ENCODE measurements around the gene SPO11. TPM values are rescaled to one million over a fixed set of nuclear protein-coding genes. Genes with fewer than 3 reads are reported as not detected.

Gene SPO11
- total RNA-seq, 1 donor from 2014 or later = not detected

- no peaks in the 10 kb centered on the region for H3K36me3 Mint-ChIP-seq (ENCODE audit: low read depth)
- TF ChIP-seq CTCF (IDR thresholded peaks at IDR 0.05) = no peak
- CTCF ChIA-PET = no interaction called here
- DNase-seq (no peak), ATAC-seq (ENCODE audit: low read depth) (no peak)
- peaks cover 40% of the 10 kb centered on the region for H3K27me3 Mint-ChIP-seq
- H3K9me3 Mint-ChIP-seq = no peaks in the 10 kb centered on the region
- H3K4me1 Mint-ChIP-seq = no peaks in the 10 kb centered on the region
- no peak overlapping the region for H3K4me3 Mint-ChIP-seq
- intact Hi-C loops (cut with micrococcal nuclease) = no loop called here
- no peak overlapping the region for H3K27ac Mint-ChIP-seq
- POLR2A ChIA-PET = no interaction called here
These were observed 42.4 kb upstream of the SPO11 start for GRCh38 chr20:57287007-57287880.

- TF ChIP-seq CTCF (IDR thresholded peaks at IDR 0.05) = no peak
- peaks cover 36% of the 10 kb centered on the region for H3K27me3 Mint-ChIP-seq
- no peak overlapping the region for H3K27ac Mint-ChIP-seq
- no peaks in the 10 kb centered on the region for H3K9me3 Mint-ChIP-seq
- no peak overlapping the region for H3K4me3 Mint-ChIP-seq
- DNase-seq = no peak
- ChIA-PET CTCF (no interaction called here), POLR2A (no interaction called here)
- ATAC-seq (ENCODE audit: low read depth) = no peak
- no peaks in the 10 kb centered on the region for H3K4me1 Mint-ChIP-seq
- intact Hi-C loops (cut with micrococcal nuclease) = no loop called here
- H3K36me3 Mint-ChIP-seq (ENCODE audit: low read depth) = no peaks in the 10 kb centered on the region
These were observed 41.7 kb upstream of the SPO11 start for GRCh38 chr20:57287901-57288300.

- ATAC-seq (ENCODE audit: low read depth) = no peak
These were observed 40.8 kb upstream of the SPO11 start for GRCh38 chr20:57288651-57289277.

GRCh38 chr20:57289391-57290177, 40.0 kb upstream of the SPO11 start:
- no peaks in the 10 kb centered on the region for H3K36me3 Mint-ChIP-seq (ENCODE audit: low read depth)
- no peaks in the 10 kb centered on the region for H3K4me1 Mint-ChIP-seq
- no peak overlapping the region for H3K27ac Mint-ChIP-seq
- intact Hi-C loops (cut with micrococcal nuclease) = no loop called here
- ATAC-seq (ENCODE audit: low read depth) (no peak), DNase-seq (no peak)
- H3K27me3 Mint-ChIP-seq = peaks cover 33% of the 10 kb centered on the region
- no peak overlapping the region for H3K4me3 Mint-ChIP-seq
- TF ChIP-seq CTCF (IDR thresholded peaks at IDR 0.05) = no peak
- CTCF ChIA-PET = no interaction called here
- H3K9me3 Mint-ChIP-seq = no peaks in the 10 kb centered on the region
- POLR2A ChIA-PET = no interaction called here

More at GRCh38 chr20:57288651-57289277, 40.8 kb upstream of the SPO11 start:
- ChIA-PET POLR2A (no interaction called here), CTCF (no interaction called here)
- Mint-ChIP-seq H3K4me1 (no peaks in the 10 kb centered on the region), H3K9me3 (no peaks in the 10 kb centered on the region), H3K27me3 (peaks cover 34% of the 10 kb centered on the region), H3K36me3 (ENCODE audit: low read depth) (no peaks in the 10 kb centered on the region), H3K27ac (no peak overlapping the region), H3K4me3 (no peak overlapping the region)
- intact Hi-C loops (cut with micrococcal nuclease) = no loop called here
- no peak for DNase-seq
- TF ChIP-seq CTCF (IDR thresholded peaks at IDR 0.05) = no peak

- peaks cover 33% of the 10 kb centered on the region for H3K27me3 Mint-ChIP-seq
- no peak for TF ChIP-seq CTCF (IDR thresholded peaks at IDR 0.05)
- intact Hi-C loops (cut with micrococcal nuclease) = no loop called here
- H3K4me1 Mint-ChIP-seq = no peaks in the 10 kb centered on the region
- CTCF ChIA-PET = no interaction called here
- no peak overlapping the region for H3K27ac Mint-ChIP-seq
- no peak overlapping the region for H3K4me3 Mint-ChIP-seq
- H3K9me3 Mint-ChIP-seq = no peaks in the 10 kb centered on the region
- DNase-seq (no peak), ATAC-seq (ENCODE audit: low read depth) (no peak)
- POLR2A ChIA-PET = no interaction called here
- H3K36me3 Mint-ChIP-seq (ENCODE audit: low read depth) = no peaks in the 10 kb centered on the region
These were observed 39.5 kb upstream of the SPO11 start for GRCh38 chr20:57290178-57290484.

Measured in activated B cell treated with CpG ODN at 0.5 μM for 24 hours (primary cell).